ENCODE results near the gene JAK1.

Gene JAK1

GRCh38 chr1:64917907-64918306 lies 48.4 kb downstream of the JAK1 start:
- DNase-seq: no peak

GRCh38 chr1:64917328-64917861 lies 49.0 kb downstream of the JAK1 start:
- no peak for DNase-seq

- no peak for DNase-seq
Measured at GRCh38 chr1:64915381-64916274, 50.7 kb downstream of the JAK1 start.

GRCh38 chr1:64913361-64914015 lies 52.9 kb downstream of the JAK1 start:
- no peak for DNase-seq

GRCh38 chr1:64912191-64912590 lies 54.2 kb downstream of the JAK1 start:
- DNase-seq: peak in 1 of 2 experiments; percentile 32

- no peak for DNase-seq
Measured at GRCh38 chr1:64911326-64911725, 55.0 kb downstream of the JAK1 start.

GRCh38 chr1:64909031-64909430 lies 57.3 kb downstream of the JAK1 start:
- no peak for DNase-seq

GRCh38 chr1:64908575-64908974 lies 57.8 kb downstream of the JAK1 start:
- DNase-seq: no peak

GRCh38 chr1:64906447-64906846 lies 59.9 kb downstream of the JAK1 start:
- no peak for DNase-seq

- DNase-seq: no peak
Measured at GRCh38 chr1:64903593-64903992, 62.8 kb downstream of the JAK1 start.

GRCh38 chr1:64901663-64902062 lies 64.7 kb downstream of the JAK1 start:
- DNase-seq: no peak

GRCh38 chr1:64900916-64901315 lies 65.4 kb downstream of the JAK1 start:
- DNase-seq: no peak

- peak in 1 of 2 experiments; percentile 42 for DNase-seq
Measured at GRCh38 chr1:64898107-64898861, 68.1 kb downstream of the JAK1 start.

GRCh38 chr1:64896551-64896950 lies 69.8 kb downstream of the JAK1 start:
- DNase-seq: no peak

GRCh38 chr1:64895500-64895899 lies 70.8 kb downstream of the JAK1 start:
- DNase-seq: no peak

GRCh38 chr1:64894438-64895196 lies 71.7 kb downstream of the JAK1 start:
- DNase-seq: no peak

GRCh38 chr1:64893921-64894320 lies 72.4 kb downstream of the JAK1 start:
- no peak for DNase-seq

- no peak for DNase-seq
Measured at GRCh38 chr1:64892576-64893573, 73.5 kb downstream of the JAK1 start.

- no peak for DNase-seq
Measured at GRCh38 chr1:64891448-64891825, 74.9 kb downstream of the JAK1 start.

- DNase-seq: no peak
Measured at GRCh38 chr1:64890699-64891447, 75.5 kb downstream of the JAK1 start.

Measured in stimulated activated CD4-positive, alpha-beta T cell treated with anti-CD3 and anti-CD28 coated beads, Interleukin-4, amount 100 ng/mL, for 4 hours (primary cell).